ENCODE data around the gene FGF12.

The FGF12 gene

GRCh38 chr3:192237992-192238608 lies 489.2 kb downstream of the FGF12 start:
- no peak for TF ChIP-seq CTCF (IDR thresholded peaks at IDR 0.05; ENCODE audit: low read depth, low read length, missing control alignments)
- H3K4me3 ChIP-seq (ENCODE audit: low read depth, low read length), result no peak overlapping the region
- in situ Hi-C loops (cut with HindIII; ENCODE audit: low sequenced_read_pairs), result loop anchor here (25.0 kb wide), 1 partner anchor 99 kb away; no protein-coding TSS in a partner anchor
- no peak for DNase-seq (ENCODE audit: low read depth)

GRCh38 chr3:192229866-192230265 lies 497.5 kb downstream of the FGF12 start:
- H3K4me3 ChIP-seq (ENCODE audit: low read depth, low read length), result no peak overlapping the region
- TF ChIP-seq CTCF (IDR thresholded peaks at IDR 0.05; ENCODE audit: low read depth, low read length, missing control alignments), result no peak

GRCh38 chr3:192224634-192225155 lies 502.6 kb downstream of the FGF12 start:
- TF ChIP-seq CTCF (IDR thresholded peaks at IDR 0.05; ENCODE audit: low read depth, low read length, missing control alignments), result no peak

More at GRCh38 chr3:192229866-192230265, 497.5 kb downstream of the FGF12 start:
- in situ Hi-C loops (cut with HindIII; ENCODE audit: low sequenced_read_pairs), result loop anchor here (25.0 kb wide), 1 partner anchor 107 kb away; no protein-coding TSS in a partner anchor
- DNase-seq (ENCODE audit: low read depth), result no peak

GRCh38 chr3:192223815-192224214 lies 503.5 kb downstream of the FGF12 start:
- no peak overlapping the region for H3K4me3 ChIP-seq (ENCODE audit: low read depth, low read length)
- in situ Hi-C loops (cut with HindIII; ENCODE audit: low sequenced_read_pairs), result no loop called here
- no peak for DNase-seq (ENCODE audit: low read depth)
- TF ChIP-seq CTCF (IDR thresholded peaks at IDR 0.05; ENCODE audit: low read depth, low read length, missing control alignments), result no peak

More at GRCh38 chr3:192224634-192225155, 502.6 kb downstream of the FGF12 start:
- no peak overlapping the region for H3K4me3 ChIP-seq (ENCODE audit: low read depth, low read length)
- in situ Hi-C loops (cut with HindIII; ENCODE audit: low sequenced_read_pairs), result loop anchor here (25.0 kb wide), 1 partner anchor 113 kb away; no protein-coding TSS in a partner anchor
- no peak for DNase-seq (ENCODE audit: low read depth)

- DNase-seq (ENCODE audit: low read depth), result no peak
- no peak for TF ChIP-seq CTCF (IDR thresholded peaks at IDR 0.05; ENCODE audit: low read depth, low read length, missing control alignments)
- in situ Hi-C loops (cut with HindIII; ENCODE audit: low sequenced_read_pairs), result no loop called here
- H3K4me3 ChIP-seq (ENCODE audit: low read depth, low read length), result no peak overlapping the region
Measured at GRCh38 chr3:192220915-192221314, 506.4 kb downstream of the FGF12 start.

GRCh38 chr3:192219926-192220325 lies 507.4 kb downstream of the FGF12 start:
- in situ Hi-C loops (cut with HindIII; ENCODE audit: low sequenced_read_pairs), result no loop called here
- DNase-seq (ENCODE audit: low read depth), result no peak
- no peak for TF ChIP-seq CTCF (IDR thresholded peaks at IDR 0.05; ENCODE audit: low read depth, low read length, missing control alignments)
- no peak overlapping the region for H3K4me3 ChIP-seq (ENCODE audit: low read depth, low read length)

Data from astrocyte of the cerebellum (primary cell).